HG03469 (cell line): Measurements from ENCODE around the gene CHST13.

ENCODE experiments used
- ATAC-seq: cut with Tn5 transposase; IDR thresholded peaks from one replicate; pipeline ENCODE4 v1.9.1; 2021; ENCODE audit warnings: mild to moderate bottlenecking, moderate library complexity, moderate number of reproducible peaks; ENCODE audit not compliant: unreplicated experiment

CHST13 gene, protein sequence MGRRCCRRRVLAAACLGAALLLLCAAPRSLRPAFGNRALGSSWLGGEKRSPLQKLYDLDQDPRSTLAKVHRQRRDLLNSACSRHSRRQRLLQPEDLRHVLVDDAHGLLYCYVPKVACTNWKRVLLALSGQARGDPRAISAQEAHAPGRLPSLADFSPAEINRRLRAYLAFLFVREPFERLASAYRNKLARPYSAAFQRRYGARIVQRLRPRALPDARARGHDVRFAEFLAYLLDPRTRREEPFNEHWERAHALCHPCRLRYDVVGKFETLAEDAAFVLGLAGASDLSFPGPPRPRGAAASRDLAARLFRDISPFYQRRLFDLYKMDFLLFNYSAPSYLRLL

DNA sequence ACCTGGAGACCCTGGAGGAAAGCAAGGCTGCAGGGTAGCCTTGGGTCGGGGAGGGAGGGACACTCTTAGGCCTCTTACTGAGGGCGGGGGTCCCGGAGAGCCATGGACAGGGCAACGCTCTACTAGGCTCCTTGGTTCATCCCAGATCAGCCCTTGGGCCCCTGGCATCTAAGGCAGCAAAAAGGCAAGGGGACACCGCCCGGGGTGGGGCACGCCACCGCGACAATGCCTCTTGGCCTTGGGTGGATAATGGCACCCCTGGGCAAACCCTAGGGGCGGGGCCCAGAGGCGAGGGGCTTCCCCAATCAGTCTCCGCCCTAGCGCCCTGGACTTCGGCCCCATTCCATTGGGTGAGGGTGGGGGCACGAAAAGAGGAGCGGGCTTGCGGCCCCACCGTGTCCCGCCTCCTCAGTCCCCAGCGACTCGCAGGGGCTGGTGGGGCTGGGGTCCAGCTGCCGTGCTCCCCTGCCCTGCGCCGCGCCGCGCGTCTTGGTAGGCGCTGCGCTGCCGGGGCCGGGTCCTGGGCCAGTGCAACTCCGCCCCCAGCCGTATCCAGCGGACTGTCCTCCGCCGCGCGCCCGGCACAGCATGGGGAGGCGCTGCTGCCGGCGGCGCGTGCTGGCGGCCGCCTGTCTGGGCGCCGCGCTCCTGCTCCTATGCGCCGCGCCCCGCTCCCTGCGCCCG is at the start of gene CHST13:
Gene CHST13 (plus strand): TSS at position 411 of the 684 bp plus-strand sequence. CDS start 178 bp downstream, at position 589.
- ATAC-seq, result no peak

DNA sequence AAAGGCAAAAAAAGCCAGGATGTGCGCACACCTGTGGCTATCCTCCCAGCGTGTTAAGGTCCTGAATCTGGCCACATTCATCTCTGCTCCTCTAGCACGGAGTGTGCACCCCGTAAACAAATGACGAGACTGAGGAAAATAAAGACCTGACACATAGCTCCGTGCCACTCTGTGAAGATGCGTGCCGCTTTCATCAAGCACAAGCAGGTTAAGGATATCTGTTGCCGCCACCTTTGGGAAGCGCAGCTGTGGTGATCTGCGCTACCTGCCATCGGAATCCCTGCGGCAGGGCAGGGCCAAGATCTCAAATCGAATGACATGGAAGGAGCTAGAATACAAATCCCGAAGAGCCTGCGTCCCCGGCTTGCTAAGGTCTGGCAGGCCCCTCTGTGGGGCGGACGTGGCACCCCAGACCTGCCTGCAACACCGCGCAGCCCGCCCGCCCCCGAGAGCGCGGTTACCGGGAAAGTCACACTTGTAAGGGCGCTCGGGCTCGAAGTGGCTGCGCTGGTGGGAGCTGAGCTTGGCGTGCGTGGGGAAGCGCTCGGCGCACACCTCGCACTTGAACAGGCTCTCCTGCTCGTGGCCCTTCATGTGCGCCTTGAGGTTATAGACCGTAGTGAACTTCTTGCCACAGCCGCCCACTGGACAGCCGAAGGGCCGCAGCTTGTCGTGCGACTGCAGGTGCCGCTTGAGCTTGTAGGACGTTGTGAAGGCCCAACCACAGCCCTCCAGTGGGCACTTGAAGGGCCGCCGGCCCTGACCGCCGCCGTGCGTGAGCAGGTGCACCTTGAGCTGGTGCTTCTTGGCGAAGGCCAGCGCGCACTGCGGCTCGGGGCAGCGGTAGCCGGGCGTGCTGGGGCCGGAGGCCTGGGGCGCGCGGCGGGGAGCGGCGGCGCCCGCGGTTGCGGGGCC is 49.2 kb upstream of the CHST13 start:
- ATAC-seq, result peak; percentile 10

DNA sequence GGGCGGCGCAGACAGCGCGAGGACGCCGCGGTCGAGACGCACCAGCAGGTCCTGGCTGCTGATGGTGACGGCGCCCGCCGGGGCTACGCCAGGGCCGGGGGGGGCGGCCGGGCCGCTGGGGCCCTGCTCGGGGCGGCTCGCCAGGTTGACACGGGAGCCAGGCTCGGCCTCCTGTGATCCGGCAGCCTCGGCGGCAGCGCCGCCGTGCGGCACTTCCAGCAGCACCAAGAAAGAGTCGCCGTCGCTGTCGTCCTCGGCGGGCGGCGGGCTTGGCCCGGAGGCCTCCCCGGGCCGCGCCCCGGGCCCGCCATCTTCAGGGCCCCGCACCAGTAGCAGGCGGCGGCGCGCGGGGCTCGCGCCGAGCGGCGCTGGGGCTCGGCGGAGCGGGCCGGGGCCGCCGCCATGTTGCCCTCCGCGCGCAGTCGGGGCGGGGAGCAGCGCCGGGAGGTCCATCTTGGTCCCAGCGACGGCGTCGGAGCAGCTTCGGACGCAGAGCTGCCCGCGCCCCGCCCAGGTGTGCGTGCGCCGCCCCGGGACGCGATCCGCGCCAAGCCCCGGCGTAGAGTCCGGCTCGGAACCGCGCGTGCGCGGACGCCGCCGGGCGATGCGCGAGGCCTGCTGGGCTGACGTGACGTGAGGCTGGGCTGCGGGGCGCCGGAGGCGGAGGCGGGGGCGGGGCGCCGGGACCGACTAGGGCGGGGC is 48.4 kb upstream of the CHST13 start, which contains the start of gene ZXDC:
Gene ZXDC (minus strand): TSS at position 479 of the 702 bp plus-strand sequence. CDS start 26 bp downstream, at position 453.
- peak; percentile 52 for ATAC-seq

DNA sequence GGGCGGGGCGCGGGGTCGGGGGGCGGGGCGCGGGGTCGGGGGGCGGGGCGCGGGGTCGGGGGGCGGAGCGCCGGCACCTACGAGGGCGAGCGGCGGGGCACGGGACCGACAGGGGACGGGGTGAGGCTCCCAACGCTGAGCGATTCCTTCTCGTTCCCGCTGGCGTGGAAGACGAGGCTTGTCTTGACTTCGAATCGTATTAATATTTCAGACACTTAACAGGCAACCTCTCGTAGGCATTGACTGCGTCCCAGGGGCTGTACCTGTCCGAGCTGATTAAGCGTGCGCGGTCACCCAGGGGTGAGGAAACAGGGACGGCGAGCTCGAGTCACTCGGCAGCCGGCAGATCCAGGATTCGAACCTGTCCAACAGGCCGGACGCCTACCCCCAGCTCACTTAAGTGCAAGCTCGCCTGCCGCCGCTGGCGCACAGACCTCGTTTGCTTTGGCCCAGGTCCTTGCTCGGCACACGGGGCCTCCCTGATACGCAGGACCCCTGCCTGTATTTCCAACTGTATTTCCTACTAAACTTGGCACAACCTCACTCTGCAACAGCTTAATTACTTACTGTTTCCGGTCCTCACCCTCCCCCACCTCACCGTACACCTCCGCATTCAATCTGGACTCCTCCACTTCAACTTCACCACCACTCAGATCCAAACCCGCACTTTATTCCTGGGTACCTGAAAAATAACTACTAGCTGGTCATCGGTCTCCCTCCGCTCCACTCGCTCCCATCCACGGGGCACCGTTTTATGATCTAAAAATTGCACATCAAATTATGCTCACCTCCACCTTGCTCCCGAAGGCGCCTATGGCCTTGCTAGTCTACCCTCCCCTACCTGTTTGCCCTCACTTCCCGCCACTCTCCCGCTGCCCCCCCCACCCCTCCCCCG is 47.5 kb upstream of the CHST13 start:
- no peak for ATAC-seq

DNA sequence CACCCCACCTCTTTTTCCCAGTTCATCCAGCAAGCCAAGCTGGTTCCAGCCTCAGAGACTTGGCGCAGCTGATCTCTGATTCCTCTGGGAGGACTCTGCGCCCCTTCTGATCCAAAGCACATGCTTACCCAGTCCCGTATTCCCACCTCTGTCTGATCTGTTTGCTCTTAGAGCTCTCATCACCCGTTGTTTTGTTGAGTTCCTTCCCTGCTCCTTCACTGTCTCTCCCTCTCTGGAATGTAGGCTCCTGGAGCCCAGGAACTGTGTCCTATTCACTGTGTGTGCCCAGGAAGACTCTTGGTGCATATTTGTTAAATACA is 46.9 kb upstream of the CHST13 start:
- no peak for ATAC-seq

DNA sequence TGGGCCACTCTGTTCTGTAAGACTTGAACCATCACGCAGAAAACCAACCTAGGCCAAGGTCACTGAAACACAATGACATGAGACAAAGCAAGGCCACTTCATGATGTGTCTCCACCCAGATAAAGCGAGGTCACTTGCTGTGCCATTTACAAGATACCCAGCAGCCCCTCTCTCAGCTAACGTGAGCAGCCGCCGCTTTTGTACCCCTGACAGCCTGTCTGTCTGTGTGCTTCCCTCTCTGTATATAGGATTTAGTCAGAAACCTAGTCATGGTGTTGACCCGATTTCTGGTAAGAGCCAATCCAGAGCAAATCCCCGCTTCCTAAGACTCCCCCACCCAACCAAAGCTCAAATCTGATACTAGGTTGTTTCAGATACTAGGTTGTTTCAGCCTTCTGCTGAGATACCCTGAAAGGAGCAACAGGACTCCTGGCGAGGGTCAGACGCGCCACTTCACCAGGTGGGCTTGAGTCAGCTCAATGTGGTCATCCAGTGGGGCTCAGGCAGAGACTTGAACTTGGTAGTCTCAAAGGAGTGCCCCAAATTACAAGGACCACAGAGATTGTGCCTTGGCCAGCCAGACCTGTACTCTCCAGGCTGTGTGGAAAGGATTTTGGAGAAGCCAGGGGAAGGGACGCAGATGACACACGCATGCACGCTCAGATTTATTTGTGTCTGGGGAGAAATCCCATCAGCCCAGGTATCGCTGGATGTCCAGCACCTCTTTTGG is 45.2 kb upstream of the CHST13 start:
- no peak for ATAC-seq

DNA sequence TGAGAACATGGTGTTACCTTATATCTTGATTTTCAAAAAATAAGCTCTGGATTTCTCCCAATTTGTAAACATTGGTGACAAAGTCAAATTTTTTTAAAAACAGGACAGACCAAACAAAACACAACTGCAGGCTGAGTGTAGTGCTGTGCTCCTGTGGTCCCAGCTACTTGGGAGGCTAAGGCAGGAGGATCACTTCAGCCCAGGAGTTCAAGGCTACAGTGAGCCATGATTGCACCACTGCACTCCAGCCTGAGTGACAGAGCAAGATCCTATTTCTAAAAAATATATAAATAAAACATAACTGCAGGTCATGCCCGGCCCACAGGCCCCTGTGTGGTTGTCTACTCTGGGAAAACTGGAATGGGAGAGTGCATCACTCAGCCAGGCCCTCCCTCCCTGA is 44.3 kb upstream of the CHST13 start:
- ATAC-seq, result no peak

DNA sequence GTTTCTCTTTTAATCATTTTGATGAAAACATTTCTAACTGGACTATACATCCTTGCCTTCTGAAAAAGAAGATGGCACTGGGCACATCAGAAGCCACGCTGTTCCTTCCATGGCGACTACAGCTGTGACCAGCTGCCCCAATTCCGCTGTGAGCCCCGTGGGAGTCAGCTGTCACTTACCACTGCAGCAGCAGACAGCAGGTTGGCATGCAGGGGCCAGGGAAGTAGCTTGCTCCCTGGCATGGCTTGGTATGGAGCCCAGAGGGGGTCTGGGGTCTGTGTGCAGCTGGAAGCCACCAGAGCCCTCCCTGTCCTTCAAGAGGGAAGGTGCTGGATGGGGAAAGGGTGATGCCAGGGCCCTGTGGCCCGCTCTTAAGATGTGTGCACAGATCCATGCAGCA is 43.7 kb upstream of the CHST13 start:
- ATAC-seq, result no peak

DNA sequence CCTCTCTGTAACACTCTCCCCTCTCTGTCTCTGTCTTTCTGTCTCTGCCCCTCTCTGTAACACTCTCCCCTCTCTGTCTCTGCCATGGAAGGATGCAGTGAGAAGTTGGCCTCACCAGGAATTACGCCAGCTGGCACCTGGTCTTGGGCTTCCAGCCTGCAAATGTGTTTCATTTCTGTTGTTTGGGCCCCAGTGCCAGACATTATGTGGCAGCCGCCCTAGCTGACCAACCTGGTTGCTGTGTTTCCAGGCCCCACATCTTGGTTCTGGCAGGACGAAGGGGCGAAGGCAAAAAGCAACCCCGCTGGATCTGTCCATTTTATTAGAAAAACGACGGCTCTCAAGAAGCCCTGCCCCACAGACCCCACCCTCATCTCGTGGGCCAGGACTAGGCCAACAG is 43.1 kb upstream of the CHST13 start:
- no peak for ATAC-seq

DNA sequence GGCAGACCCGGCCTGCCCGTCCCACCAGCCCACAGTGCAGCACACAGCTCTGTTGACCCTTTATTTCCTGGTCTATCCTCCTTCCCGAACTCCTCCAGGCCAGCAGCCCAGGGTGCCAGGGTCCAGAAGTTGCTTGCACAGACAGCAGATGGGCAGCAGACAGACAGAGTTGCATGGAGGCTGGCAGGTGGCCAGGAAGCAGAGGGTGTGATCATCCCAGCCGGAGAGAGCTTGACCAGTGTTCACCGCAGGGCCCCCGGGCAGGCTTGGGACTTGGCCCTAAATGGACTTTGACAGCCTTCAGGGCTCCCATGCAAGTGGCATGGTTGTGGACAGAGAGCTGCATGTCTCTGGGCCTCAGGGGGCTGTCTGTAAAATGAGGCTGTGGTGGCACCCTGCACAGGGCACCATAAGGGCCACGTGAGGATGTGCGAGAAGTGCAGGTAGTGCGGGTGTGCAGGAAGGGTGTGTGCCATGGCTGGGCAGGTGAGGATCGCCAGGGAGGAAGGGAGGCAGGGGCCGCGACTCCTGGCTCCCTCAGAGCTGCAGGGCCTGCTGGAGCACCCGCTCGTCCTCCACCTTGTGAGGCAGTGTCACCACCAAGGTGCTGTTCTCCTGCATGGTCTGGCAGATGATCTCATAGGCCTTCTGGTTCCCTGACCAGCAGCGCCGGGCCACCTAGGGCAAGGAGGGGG is 42.0 kb upstream of the CHST13 start:
- ATAC-seq, result no peak

DNA sequence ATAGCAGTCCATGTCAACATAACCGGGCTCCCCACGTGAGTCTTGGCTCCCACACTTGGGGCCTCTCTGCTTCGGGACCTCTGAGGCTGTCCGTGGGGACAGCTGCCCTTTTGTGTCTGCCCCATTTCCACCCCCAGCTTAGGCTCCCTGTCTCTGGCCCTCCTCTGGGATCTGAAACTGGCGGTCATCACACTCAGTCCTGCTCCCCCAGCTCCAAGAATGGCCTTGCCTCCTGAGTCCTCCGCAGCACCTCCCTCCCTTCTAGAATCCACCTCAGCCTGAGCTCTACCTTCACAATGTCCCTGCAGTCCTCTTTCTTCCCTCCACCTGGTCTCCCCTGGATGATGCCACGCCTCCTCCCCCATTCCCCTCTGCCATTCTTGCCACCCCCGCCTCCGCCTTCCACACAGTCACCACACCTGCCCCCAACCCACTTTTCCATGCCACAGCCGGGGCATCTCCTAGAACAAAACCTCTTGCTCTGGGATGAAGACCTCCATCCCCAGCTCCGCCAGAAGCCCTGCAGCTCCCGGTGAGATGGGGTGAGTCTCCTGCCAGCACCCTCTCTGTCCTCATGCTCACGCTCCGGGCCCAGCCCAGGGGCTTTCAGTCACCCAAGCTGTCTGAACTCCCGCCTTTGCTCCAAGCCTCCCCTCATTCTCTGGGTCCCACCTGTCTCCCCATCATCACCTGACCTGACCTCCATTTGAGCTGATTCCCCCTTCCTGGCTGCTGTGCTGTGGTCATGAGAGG is 41.3 kb upstream of the CHST13 start:
- ATAC-seq, result no peak

DNA sequence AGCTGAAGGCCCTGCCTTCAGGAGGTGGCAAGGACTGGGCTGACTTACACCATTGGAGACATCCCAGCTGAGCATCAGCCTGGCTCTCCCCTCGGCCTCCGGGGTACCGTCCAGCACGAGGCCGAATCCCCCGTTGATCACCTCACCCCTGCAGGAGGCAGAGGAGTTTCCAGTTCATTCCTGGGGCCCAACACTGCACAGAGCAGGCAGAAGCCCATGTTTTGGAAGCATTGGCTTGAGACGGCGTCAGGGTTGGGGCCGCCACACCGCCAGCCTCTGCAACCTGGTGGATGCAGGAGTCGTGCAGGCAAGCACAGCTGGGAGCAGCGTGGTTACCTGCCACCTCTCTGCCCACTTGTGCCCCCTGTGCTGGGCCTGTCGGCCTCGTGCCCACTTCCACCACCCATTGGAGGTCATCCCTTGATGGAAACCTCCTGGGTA is 40.6 kb upstream of the CHST13 start:
- no peak for ATAC-seq

DNA sequence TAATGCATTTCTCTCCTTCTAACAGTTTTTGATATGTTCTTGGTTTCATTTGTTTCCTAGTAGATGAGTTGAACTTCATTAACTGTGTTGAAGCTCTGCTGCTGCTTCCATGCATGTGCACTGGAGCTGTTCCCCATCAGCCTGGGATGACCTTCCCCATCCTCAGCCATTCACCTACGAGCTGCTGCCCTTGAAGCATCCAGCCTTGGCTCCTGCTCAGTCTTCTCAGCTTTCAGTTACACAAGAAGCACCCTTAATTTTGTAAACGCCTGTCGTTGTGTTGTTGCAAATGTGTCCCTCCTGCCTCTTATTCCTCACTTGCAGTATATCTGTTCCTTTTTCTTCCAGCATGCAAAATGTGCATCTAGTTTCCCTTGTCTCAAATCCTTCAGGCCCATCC is 39.8 kb upstream of the CHST13 start:
- no peak for ATAC-seq

DNA sequence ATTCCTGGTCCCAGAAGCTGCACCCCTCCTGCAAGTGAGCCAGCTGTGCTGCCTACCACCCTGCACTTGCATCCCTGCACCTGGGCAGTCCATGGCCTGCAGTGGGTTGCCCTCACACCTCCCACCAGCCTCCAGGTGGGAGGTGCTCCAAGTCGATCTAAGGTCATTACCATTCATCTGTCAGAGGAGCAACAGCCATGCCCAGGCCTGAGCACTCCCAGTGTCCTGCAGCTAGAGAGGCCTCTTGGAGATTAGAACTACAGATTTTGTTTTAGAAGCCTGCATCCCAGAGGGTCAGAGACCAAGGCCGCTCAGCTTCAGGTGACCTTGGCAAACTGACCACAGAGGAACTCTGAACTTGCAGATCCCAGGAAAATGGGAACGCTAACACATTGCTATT is 39.3 kb upstream of the CHST13 start:
- no peak for ATAC-seq

DNA sequence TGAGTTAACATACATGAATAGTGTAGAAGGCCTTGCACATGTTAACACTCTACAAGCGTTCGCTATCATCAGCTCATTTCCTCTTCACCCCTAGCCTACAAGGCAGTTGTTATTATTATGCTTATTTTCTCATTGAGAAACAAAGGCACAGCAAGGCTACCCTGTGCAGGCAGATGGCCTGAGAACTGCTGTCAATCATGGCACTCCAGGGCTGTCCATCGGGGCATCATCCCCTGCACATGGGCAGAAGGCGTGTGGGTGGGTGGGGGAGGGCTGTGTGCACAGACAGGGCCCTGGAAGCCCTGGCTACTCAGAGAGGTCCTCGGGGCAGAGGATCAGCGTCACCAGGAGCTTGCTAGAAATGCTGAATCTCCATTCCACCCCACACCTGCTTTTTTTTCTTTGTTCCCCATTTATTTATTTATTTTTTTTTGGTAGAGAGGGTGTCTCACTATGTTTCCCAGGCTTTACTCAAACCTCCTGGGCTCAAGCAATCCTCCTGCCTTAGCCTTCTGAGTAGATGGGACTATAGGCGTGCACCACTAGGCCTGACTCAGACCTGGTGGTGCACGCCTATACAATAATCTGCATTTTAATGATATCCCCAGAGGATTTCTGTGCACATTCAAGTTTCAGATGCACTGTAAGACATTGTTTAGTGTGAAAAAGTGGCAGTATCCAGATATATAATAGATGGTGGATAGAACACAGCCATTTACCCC is 38.6 kb upstream of the CHST13 start:
- ATAC-seq, result no peak

DNA sequence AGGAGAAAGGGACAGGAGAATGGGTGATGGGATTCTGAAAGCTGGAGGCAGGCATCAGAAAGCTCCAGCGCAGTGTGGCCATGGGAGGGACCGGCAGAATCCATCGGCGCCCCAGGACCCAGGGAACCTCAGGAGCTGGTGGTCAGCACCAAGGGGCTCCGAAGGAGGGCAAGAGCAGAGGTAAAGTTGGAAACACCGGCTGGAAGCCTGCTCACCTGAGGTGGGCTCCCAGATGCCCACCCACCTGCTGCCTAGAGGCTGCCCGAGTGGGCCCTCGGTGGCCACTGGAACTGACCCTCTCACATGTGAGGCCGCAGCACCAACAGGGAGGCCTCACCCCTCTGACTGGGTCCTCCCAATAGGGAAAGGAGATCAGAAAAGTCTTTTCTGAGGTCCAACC is 38.0 kb upstream of the CHST13 start:
- ATAC-seq, result no peak

DNA sequence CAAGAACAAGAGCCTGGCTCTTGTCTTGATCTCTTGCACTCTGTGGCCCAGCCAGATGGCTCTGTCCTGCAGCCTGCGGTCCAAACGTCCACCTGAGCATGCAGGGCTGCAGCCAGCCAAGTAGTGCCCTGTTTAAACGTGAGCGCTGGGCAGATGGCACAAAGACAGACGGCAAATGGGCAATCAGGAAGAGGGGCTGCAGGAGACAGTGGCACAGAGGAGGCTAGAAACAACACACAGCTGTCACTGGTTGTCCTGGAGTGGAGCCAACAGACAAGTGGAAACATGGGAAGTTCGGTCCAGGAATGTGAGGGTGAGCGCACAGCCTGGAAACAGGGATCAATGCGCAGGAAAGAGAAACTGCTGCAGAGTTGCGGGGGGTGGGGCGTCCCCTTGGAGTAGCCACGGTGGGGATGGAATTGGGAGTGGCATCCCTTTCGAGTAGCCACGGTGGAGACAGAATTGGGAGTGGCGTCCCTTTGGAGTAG is 37.6 kb upstream of the CHST13 start:
- ATAC-seq, result no peak
